ENCODE results near the gene PYROXD2.

- TF ChIP-seq MXI1 (conservative IDR thresholded peaks at IDR 0.05; ENCODE audit: poor library complexity, severe bottlenecking) (no peak), CTCF (IDR thresholded peaks at IDR 0.05; ENCODE audit: poor library complexity, severe bottlenecking) (no peak), TAF1 (IDR thresholded peaks at IDR 0.05; ENCODE audit: low read depth) (no peak), EZH2 (IDR thresholded peaks at IDR 0.05; ENCODE audit: borderline replicate concordance, insufficient read depth, low read length, poor library complexity, severe bottlenecking) (no peak), RAD21 (conservative IDR thresholded peaks at IDR 0.05) (no peak)
Measured at GRCh38 chr10:98458809-98459784, 44.1 kb upstream of the PYROXD2 start.

Measured in neural cell (in vitro differentiated cells).